AG09319 (cell line): Measurements from ENCODE around the gene FIBIN.

Experiments used
- DNase-seq: peaks from one replicate; pipeline ENCODE4 v3.0.0-alpha.2; 2010; ENCODE audit warnings: low read depth; ENCODE audit errors: extremely low read depth
- TF ChIP-seq, protein P1 (sequence below): IDR thresholded peaks from 2 replicates; pipeline ENCODE4 v1.5.1; 2011; ENCODE audit warnings: low read depth, mild to moderate bottlenecking, inconsistent platforms, low read length, moderate library complexity

Gene FIBIN

DNA sequence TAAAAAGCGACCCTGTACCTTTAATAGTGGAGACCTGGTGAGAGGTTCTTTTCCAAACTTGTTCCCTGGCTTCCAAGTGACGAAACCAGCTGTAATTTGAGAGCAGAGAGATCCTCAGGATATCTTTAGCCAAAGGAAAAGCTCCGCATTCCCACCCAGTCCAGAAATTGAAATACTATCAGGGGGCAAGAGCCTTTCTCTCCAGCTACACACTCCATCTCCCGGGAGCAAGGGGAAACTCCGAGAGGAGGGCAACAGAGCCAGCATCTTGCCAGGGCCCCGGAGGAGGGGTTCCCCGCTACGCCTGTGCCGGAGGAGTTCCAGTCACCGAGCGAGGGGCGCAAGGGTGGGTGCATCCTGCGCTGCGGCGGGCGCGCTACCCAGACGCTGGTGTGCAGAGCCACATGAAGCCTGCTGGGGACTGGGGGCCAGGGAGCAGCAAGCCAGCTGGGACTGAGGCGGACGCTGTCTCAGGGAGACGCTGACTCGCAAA is at the start of gene FIBIN:
Gene FIBIN (plus strand): TSS at position 148 of the 493 bp plus-strand sequence. CDS start 415 bp downstream, outside the sequence.
- no peak for DNase-seq
- TF ChIP-seq, protein P1, sequence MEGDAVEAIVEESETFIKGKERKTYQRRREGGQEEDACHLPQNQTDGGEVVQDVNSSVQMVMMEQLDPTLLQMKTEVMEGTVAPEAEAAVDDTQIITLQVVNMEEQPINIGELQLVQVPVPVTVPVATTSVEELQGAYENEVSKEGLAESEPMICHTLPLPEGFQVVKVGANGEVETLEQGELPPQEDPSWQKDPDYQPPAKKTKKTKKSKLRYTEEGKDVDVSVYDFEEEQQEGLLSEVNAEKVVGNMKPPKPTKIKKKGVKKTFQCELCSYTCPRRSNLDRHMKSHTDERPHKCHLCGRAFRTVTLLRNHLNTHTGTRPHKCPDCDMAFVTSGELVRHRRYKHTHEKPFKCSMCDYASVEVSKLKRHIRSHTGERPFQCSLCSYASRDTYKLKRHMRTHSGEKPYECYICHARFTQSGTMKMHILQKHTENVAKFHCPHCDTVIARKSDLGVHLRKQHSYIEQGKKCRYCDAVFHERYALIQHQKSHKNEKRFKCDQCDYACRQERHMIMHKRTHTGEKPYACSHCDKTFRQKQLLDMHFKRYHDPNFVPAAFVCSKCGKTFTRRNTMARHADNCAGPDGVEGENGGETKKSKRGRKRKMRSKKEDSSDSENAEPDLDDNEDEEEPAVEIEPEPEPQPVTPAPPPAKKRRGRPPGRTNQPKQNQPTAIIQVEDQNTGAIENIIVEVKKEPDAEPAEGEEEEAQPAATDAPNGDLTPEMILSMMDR: no peak; the same call in 1 of the 2 replicates

DNA sequence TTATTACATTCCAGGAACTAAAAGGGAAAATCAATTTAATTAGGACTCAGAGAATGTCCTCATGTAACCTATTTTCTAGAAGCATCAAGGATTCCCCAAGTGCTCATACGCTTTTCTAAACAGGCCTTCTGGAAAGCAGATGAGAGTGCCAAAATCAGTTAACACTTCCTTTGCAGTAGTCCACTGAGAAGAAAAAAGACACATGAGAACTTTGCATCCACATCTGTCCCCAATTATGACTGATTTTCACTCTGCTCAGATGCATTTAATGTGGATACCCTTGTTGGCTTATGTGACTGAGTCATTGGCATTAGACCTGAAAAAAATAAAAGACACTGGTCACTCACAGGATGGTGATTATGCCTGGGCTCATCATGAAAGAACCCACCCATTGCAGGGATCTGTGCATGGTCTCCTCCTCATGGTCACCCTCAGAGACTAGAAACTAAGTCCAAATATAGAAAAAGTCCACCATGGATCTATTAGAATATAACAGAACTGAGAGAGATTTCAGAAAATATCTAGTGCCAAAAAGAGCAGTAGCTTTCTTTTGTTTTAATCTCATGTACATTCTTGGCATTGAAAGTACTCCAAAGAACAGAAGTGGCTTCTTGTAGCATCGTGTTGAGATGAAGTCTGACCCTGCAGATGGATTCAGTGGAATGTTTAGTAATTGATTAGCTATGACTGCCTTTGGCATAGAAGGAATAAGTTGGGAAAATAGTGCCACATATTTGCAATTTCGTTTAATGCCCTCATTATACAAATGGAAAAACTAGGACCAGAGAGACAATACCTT is 48.8 kb upstream of the FIBIN start:
- DNase-seq: peak; percentile 68

DNA sequence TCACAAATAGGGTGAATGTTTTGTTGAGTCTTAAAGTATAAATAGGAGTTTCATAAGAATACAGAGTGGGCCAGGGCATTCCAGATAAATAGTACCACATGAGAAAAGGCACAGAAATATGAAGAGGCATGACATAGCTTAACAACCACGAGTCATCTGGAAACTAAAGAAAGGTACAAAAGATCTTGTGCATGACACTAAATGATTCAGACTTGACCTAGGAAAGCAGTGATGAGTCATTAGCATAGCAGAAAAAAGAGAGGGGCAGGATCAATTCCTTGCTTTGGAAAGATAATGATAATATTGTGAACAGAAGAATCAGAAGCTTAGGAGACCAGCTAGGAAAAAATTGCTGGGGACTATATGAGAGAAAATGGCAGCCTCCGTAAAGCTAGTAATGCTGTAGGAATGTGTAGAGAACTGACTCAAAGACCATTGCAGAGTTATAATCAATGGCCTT is 47.6 kb upstream of the FIBIN start:
- DNase-seq: no peak
- TF ChIP-seq, protein P1: no peak

More for the DNA sequence above, 48.8 kb upstream of the FIBIN start:
- TF ChIP-seq, protein P1: no peak

DNA sequence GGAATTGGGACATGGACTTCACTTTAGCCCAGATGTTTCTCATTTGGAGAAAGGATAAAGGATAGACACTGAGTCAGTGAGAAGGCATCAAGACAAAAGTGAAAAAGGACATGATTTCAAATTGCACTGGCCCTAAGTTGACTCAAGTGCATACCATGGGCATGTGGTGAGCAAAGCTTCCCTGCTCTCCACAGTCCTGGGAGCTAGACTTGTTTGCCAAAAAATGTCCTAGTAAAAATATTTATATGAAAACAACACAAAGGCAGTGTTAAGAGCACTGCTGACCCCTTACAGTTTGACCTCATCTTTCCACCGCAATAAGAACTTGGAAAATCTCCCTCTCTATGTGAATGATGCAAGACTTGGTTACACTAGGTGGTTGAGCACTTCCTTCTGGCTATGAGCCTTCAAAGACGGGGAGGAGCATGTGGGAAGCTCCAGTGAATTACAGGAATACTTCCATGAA is 46.5 kb upstream of the FIBIN start:
- TF ChIP-seq, protein P1: no peak
- DNase-seq: peak; percentile 100

DNA sequence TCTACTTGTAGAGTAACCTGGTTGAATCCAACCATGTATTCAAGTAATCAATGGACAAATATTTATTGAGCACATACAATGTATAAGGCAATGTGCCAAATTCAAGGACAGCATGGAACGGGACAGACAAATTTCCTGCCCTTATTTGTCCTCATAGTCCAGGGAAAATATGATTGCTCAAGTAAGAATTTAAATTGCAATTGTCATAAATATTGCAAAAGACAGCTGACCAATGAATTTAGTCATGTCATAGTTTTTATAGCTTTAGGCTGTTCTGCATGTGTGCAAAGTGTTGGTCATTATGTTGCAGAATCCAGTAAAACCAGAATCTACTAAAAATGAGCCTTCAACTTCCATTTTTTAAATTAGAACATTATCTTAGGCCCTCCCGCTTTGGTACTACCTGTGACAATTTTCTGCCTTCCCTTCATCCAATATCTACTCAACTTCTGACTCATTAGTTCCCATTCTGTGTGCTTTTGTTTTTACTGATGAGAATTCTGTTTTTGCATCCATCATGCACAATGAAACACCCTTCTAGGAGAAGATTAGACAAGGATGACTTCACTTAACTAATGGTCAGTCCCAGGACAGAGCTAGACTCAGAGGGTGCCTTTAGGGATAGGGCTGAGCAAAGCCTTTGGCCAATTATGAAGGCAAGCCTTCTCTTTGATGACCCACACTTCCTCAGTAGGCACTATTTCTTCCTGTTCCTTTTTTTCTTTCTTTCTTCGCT is 45.8 kb upstream of the FIBIN start:
- TF ChIP-seq, protein P1: no peak
- no peak for DNase-seq

DNA sequence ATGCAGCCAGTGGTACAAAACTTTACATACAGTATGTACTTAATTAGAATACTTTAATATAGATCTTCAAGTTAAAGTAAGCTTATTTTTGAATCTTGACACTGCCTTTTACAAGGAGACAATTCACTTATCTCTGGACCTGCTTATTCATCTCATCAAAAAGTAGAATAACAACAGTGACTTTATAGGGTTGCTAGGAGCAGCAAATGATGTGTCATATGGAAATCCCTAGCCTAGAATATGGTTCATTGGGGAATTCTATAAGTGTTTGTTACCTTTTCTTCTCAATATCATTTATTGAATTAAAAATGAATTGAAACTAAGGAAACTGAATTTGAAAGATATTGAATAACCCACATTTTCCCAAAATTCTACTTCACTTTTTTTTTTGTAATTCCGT is 45.0 kb upstream of the FIBIN start:
- DNase-seq: no peak

More for the DNA sequence above, 45.0 kb upstream of the FIBIN start:
- TF ChIP-seq, protein P1: no peak
